ENCODE measurements around the gene RGS12.

RGS12 gene

DNA sequence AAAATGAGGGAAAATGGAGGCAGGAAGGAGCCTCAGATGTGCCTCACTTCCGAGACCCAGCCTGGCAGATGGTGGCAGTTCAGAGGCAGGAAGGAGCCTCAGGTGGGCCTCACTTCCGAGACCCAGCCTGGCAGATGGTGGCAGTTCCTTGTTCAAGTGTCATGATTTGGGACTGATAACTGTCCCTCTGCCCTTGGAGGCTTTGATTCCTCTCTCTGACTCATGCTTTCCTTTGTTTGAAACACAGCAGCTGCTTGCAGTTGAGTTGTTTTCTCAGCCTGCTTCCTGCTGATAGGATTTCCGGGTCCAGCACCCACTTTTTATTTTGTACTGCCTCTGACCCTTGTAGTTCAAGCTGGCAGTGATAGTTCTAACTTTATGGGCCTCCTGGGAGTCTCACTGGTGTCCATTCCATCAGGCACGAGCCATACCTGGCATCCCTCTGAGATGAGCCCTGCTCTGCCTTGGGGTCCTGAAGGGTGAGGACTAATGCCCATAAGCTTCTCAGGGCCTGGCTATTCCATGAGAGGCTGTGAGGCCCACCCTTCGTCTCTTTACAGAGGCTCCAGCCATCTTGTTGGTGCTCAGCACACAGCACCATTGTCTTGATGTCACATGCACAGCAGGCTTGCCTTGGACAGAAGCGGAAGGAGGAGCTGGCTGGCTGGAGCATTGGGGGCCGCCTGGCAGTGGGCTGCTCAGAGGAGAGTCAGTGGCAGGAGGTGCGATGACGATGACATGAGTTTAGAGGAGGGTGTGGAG, 13.0 kb downstream of the RGS12 start:
- Histone ChIP-seq H3K27me3 (ENCODE audit: control insufficient read depth, low read length) (no peaks in the 10 kb centered on the region), H3K79me2 (ENCODE audit: control insufficient read depth, low read length) (no peaks in the 10 kb centered on the region), H3K36me3 (ENCODE audit: control insufficient read depth, low read length) (no peaks in the 10 kb centered on the region), H3K4me3 (ENCODE audit: low read length) (no peak overlapping the region), H3K9me2 (replicated peaks; ENCODE audit: control insufficient read depth, low read length) (no peaks in the 10 kb centered on the region), H3K27ac (ENCODE audit: low read depth, low read length) (no peak overlapping the region), H4K20me1 (ENCODE audit: control insufficient read depth, insufficient read depth, low read depth, low read length) (no peaks in the 10 kb centered on the region), H3F3A (ENCODE audit: control insufficient read depth, insufficient read depth) (no peaks in the 10 kb centered on the region), H3K4me1 (ENCODE audit: control insufficient read depth, low read length) (peaks cover 31% of the 10 kb centered on the region), H3K4me2 (ENCODE audit: low read length) (peak overlapping the region; percentile 21; the same call in 1 of the 2 replicates), H3K9me3 (ENCODE audit: control insufficient read depth, insufficient read depth, low read length) (no peaks in the 10 kb centered on the region)
- TF ChIP-seq EZH2phosphoT487 (IDR thresholded peaks at IDR 0.05; ENCODE audit: borderline replicate concordance, low read length) (no peak), CTCF (IDR thresholded peaks at IDR 0.05; ENCODE audit: low read depth, low read length, poor library complexity, severe bottlenecking) (no peak)

- no peak overlapping the region for H3K4me3 ChIP-seq (ENCODE audit: low read length)
- no peaks in the 10 kb centered on the region for H3F3A ChIP-seq (ENCODE audit: control insufficient read depth, insufficient read depth)
- no peaks in the 10 kb centered on the region for H3K9me3 ChIP-seq (ENCODE audit: control insufficient read depth, insufficient read depth, low read length)
- no peak overlapping the region for H3K27ac ChIP-seq (ENCODE audit: low read depth, low read length)
- TF ChIP-seq EZH2phosphoT487 (IDR thresholded peaks at IDR 0.05; ENCODE audit: borderline replicate concordance, low read length) (no peak), CTCF (IDR thresholded peaks at IDR 0.05; ENCODE audit: low read depth, low read length, poor library complexity, severe bottlenecking) (no peak)
- H3K79me2 ChIP-seq (ENCODE audit: control insufficient read depth, low read length), result no peaks in the 10 kb centered on the region
- no peaks in the 10 kb centered on the region for H3K9me2 ChIP-seq (replicated peaks; ENCODE audit: control insufficient read depth, low read length)
- no peak overlapping the region for H3K4me2 ChIP-seq (ENCODE audit: low read length)
- no peaks in the 10 kb centered on the region for H4K20me1 ChIP-seq (ENCODE audit: control insufficient read depth, insufficient read depth, low read depth, low read length)
- H3K36me3 ChIP-seq (ENCODE audit: control insufficient read depth, low read length), result no peaks in the 10 kb centered on the region
- no peaks in the 10 kb centered on the region for H3K27me3 ChIP-seq (ENCODE audit: control insufficient read depth, low read length)
- H3K4me1 ChIP-seq (ENCODE audit: control insufficient read depth, low read length), result peaks cover 31% of the 10 kb centered on the region
Observed at GRCh38 chr4:3306450-3306849, 13.6 kb downstream of the RGS12 start.

DNA sequence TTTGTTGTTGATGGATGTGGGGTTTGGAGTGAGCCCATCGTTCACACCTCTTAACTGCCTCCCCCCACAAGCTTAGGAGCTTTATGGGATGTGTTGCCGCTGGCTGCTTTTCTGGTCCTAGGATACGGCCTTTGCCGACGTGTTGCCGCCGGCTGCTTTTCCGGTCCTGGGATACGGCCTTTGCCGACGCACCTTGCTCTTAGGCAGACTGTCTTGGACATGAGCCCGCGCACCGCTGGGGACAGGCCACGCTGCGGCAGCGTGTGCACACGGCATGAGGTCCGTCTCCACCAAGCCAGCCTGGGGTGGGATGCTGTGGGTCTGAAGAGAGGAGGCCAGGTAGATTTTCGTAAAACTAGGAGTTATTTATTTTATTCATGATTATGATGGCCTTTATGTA, 14.2 kb downstream of the RGS12 start:
- Histone ChIP-seq H3K4me2 (ENCODE audit: low read length) (no peak overlapping the region), H3K4me1 (ENCODE audit: control insufficient read depth, low read length) (peaks cover 25% of the 10 kb centered on the region), H4K20me1 (ENCODE audit: control insufficient read depth, insufficient read depth, low read depth, low read length) (no peaks in the 10 kb centered on the region), H3K4me3 (ENCODE audit: low read length) (no peak overlapping the region), H3K27ac (ENCODE audit: low read depth, low read length) (no peak overlapping the region), H3K9me2 (replicated peaks; ENCODE audit: control insufficient read depth, low read length) (no peaks in the 10 kb centered on the region), H3K36me3 (ENCODE audit: control insufficient read depth, low read length) (no peaks in the 10 kb centered on the region), H3K27me3 (ENCODE audit: control insufficient read depth, low read length) (no peaks in the 10 kb centered on the region), H3F3A (ENCODE audit: control insufficient read depth, insufficient read depth) (no peaks in the 10 kb centered on the region), H3K79me2 (ENCODE audit: control insufficient read depth, low read length) (no peaks in the 10 kb centered on the region), H3K9me3 (ENCODE audit: control insufficient read depth, insufficient read depth, low read length) (no peaks in the 10 kb centered on the region)
- TF ChIP-seq EZH2phosphoT487 (IDR thresholded peaks at IDR 0.05; ENCODE audit: borderline replicate concordance, low read length) (no peak), CTCF (IDR thresholded peaks at IDR 0.05; ENCODE audit: low read depth, low read length, poor library complexity, severe bottlenecking) (no peak)
